ENCODE measurements around the gene NR2C1.

GRCh38 chr12:94997726-94998125, 75.7 kb downstream of the NR2C1 start:
- TF ChIP-seq POLR2AphosphoS5 (IDR thresholded peaks at IDR 0.05; ENCODE audit: low read depth, low read length) (no peak), CHD2 (IDR thresholded peaks at IDR 0.05; ENCODE audit: low read length) (no peak), CEBPB (IDR thresholded peaks at IDR 0.05; ENCODE audit: low read depth, low read length) (no peak), MAX (IDR thresholded peaks at IDR 0.05) (no peak), SP1 (IDR thresholded peaks at IDR 0.05; ENCODE audit: low read depth, low read length) (no peak), SIN3A (conservative IDR thresholded peaks at IDR 0.05 in 1 of 2, IDR thresholded peaks at IDR 0.05 in 1 of 2; ENCODE audit: low read depth in 1 of 2, low read length in 2 of 2) (no peak)
